Measurements from ENCODE around the gene PRKCG. TPM values are rescaled to one million over a fixed set of nuclear protein-coding genes. Genes with fewer than 3 reads are reported as not detected.

The PRKCG gene
- total and polyA plus RNA-seq, 2 of the 8 experiments (the other 6 are each of a cell fraction or from before 2014, with no cell fraction given) = 6.1 to 10.6 TPM

- H3K4me3 ChIP-seq (ENCODE audit: extremely low read depth in 1 of 4, insufficient read depth in 2 of 4, low read depth in 3 of 4, low read length in 4 of 4) = peak overlapping the region in 2 of 4 experiments; percentile 23 to 53; a peak in 4 of 8 replicates
- DNase-seq (ENCODE audit: low read depth in 1 of 2, low spot score in 2 of 2) = peak in 1 of 2 experiments; percentile 58
Measured at GRCh38 chr19:53945441-53945840, 63.4 kb downstream of the PRKCG start.

More at GRCh38 chr19:53945441-53945840, 63.4 kb downstream of the PRKCG start:
- WGBS, 2 experiments (ENCODE audit: extremely low coverage in 1 of 2, insufficient coverage in 1 of 2, insufficient read length in 1 of 2, insufficient replicate concordance in 2 of 2, low coverage in 1 of 2, low lambda C conversion rate in 2 of 2, missing lambda C conversion rate in 1 of 2) = 31% methylated on average over 9 of the region's 9 CpGs; no CpG with 5 or more reads in 1 of the 2 experiments
- Histone ChIP-seq H4K5ac (ENCODE audit: insufficient read length, low read depth, low read length) (no peak overlapping the region), H2BK120ac (replicated peaks; ENCODE audit: low read depth, low read length) (no peak overlapping the region), H3K27me3 (replicated peaks in 1 of 4; ENCODE audit: control insufficient read depth in 3 of 4, extremely low read depth in 1 of 4, insufficient read depth in 3 of 4, low read length in 3 of 4) (no peaks in the 10 kb centered on the region), H3K36me3 (ENCODE audit: control insufficient read depth in 2 of 4, insufficient read depth in 4 of 4, low read length in 3 of 4) (no peaks in the 10 kb centered on the region), H3K4me1 (replicated peaks in 1 of 4; ENCODE audit: control insufficient read depth in 3 of 4, insufficient read depth in 4 of 4, low read length in 3 of 4) (peaks cover 4 to 10% (median 7%) of the 10 kb centered on the region in 4 experiments; a peak in 6 of 7 replicates), H2AK5ac (ENCODE audit: low read depth, low read length) (no peak overlapping the region), H3K18ac (ENCODE audit: extremely low read depth, low read length) (no peak overlapping the region), H3K4ac (replicated peaks; ENCODE audit: insufficient read length, low read depth, low read length) (no peak overlapping the region), H4K20me1 (replicated peaks in 1 of 2; ENCODE audit: control insufficient read depth in 1 of 2, insufficient read depth in 2 of 2, low read length in 2 of 2) (no peaks in the 10 kb centered on the region), H3K27ac (ENCODE audit: low read depth, low read length) (no peak overlapping the region), H3K9me3 (ENCODE audit: insufficient read depth in 2 of 2, low read depth in 1 of 2, low read length in 1 of 2) (no peaks in the 10 kb centered on the region), H2BK20ac (ENCODE audit: low read length) (no peak overlapping the region), H2BK12ac (ENCODE audit: low read depth, low read length) (no peak overlapping the region), H4K91ac (replicated peaks; ENCODE audit: insufficient read length, low read length) (no peak overlapping the region), H3K14ac (ENCODE audit: insufficient read length) (no peak overlapping the region), H2BK5ac (ENCODE audit: low read depth, low read length) (no peak overlapping the region), H3K23ac (ENCODE audit: insufficient read length) (no peak overlapping the region), H3K4me2 (ENCODE audit: insufficient read depth in 1 of 2, low read depth in 2 of 2, low read length in 2 of 2) (peak overlapping the region; percentile 51 to 60), H3K79me2 (ENCODE audit: control insufficient read depth in 1 of 2, insufficient read depth in 2 of 2, low read length in 2 of 2) (no peaks in the 10 kb centered on the region), H2AFZ (ENCODE audit: low read length) (no peak overlapping the region), H2BK15ac (ENCODE audit: low read length) (no peak overlapping the region), H4K8ac (ENCODE audit: extremely low read depth, insufficient read depth, low read length) (no peak overlapping the region), H3K23me2 (ENCODE audit: low read depth, low read length) (peaks cover 11% of the 10 kb centered on the region; the same call in 1 of the 2 replicates), H3K9ac (replicated peaks in 1 of 4; ENCODE audit: extremely low read depth in 1 of 4, low read depth in 3 of 4, low read length in 3 of 4) (no peak overlapping the region), H3K79me1 (ENCODE audit: low read depth, low read length) (no peaks in the 10 kb centered on the region), H3K56ac (replicated peaks; ENCODE audit: insufficient read length, low read depth, low read length) (no peak overlapping the region)
- peak; percentile 98 for FAIRE-seq
- peak; percentile 78 for TF ChIP-seq CREB1 (IDR thresholded peaks at IDR 0.05)
- peak; percentile 52; the same call in 1 of the 2 replicates for TF ChIP-seq SP1 (IDR thresholded peaks at IDR 0.05; ENCODE audit: low read depth, low read length)
- no peak for TF ChIP-seq SP4 (IDR thresholded peaks at IDR 0.05; ENCODE audit: low read length)
- no peak for TF ChIP-seq EGR1 (IDR thresholded peaks at IDR 0.05; ENCODE audit: borderline replicate concordance, low read depth, low read length)
- TF ChIP-seq RAD21 (IDR thresholded peaks at IDR 0.05 in 1 of 2, conservative IDR thresholded peaks at IDR 0.05 in 1 of 2; ENCODE audit: low read depth in 2 of 2, low read length in 2 of 2) = peak in 1 of 2 experiments; percentile 8; a peak in 1 of 4 replicates
- TF ChIP-seq, protein P1, sequence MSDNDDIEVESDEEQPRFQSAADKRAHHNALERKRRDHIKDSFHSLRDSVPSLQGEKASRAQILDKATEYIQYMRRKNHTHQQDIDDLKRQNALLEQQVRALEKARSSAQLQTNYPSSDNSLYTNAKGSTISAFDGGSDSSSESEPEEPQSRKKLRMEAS (IDR thresholded peaks at IDR 0.05) = peak; percentile 55; the same call in 1 of the 2 replicates
- 0 out of 2 replicates have a peak, but pooled peaks have one; percentile 23 for TF ChIP-seq CEBPB (IDR thresholded peaks at IDR 0.05; ENCODE audit: low read depth, low read length)
- peak; percentile 54; the same call in 1 of the 2 replicates for TF ChIP-seq YY1 (IDR thresholded peaks at IDR 0.05; ENCODE audit: low read depth, low read length)
- TF ChIP-seq SRF (IDR thresholded peaks at IDR 0.05; ENCODE audit: low read depth, low read length) = peak; percentile 96
- ChIA-PET CTCF (ENCODE audit: partially characterized antibody) (interaction anchor here (0.6 to 3.9 kb wide), 15 partner anchors 12 to 506 kb away, joined by 3 to 23 read pairs (median 4); no protein-coding TSS in a partner anchor), POLR2A (ENCODE audit: partially characterized antibody) (interaction anchor here (0.9 to 2.2 kb wide), 11 partner anchors 10 to 163 kb away, joined by 3 to 10 read pairs (median 4); partner anchors contain the start of gene MYADM)
